Endometrium (tissue), 2 donors: ENCODE measurements around the gene GPR176.

Experiments
- FAIRE-seq: peaks from 2 replicates; lab custom pipeline; 2012; peaks lifted over from hg19 to GRCh38; lab: Jason Lieb, UNC
- donor health status: control.
- donor health status: control.

GPR176 gene, protein sequence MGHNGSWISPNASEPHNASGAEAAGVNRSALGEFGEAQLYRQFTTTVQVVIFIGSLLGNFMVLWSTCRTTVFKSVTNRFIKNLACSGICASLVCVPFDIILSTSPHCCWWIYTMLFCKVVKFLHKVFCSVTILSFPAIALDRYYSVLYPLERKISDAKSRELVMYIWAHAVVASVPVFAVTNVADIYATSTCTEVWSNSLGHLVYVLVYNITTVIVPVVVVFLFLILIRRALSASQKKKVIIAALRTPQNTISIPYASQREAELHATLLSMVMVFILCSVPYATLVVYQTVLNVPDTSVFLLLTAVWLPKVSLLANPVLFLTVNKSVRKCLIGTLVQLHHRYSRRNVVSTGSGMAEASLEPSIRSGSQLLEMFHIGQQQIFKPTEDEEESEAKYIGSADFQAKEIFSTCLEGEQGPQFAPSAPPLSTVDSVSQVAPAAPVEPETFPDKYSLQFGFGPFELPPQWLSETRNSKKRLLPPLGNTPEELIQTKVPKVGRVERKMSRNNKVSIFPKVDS

DNA sequence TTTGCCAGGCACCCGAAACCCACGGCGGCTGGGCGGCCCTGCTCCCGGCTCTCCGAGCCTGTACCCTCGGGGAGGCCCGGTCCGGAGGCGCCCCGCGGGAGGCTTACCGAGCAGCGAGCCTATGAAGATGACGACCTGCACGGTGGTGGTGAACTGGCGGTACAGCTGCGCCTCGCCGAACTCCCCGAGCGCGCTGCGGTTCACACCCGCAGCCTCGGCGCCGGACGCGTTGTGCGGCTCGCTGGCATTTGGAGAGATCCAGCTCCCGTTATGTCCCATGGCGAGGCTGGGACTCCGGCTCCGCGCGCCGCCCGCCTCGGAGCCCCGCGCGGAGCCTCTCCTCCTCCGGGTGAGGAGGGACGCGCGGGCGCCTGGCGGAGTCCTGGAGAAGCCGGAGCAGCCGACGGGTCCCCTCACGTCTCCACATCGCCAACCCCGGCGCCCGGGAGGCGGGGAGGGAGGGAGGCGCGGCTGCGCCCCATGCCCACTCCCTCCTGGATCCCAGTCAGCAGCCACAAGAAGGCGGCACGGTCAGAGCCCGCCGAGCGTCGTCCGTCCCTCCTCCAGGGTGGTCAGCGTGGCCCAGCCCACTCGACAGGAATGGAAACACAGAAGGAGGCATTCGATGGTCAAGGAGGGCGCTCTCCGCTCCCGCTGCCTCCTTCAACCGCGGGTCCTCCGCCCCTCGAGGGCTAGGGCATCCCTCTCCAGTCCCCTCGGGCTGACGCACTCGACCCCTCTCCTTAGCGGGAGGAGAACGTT lies at the start of gene GPR176:
GPR176 (minus strand) TSS at position 519 of the 762 bp plus-strand sequence; CDS start at position 279, 240 bp downstream.
- FAIRE-seq = no peak

DNA sequence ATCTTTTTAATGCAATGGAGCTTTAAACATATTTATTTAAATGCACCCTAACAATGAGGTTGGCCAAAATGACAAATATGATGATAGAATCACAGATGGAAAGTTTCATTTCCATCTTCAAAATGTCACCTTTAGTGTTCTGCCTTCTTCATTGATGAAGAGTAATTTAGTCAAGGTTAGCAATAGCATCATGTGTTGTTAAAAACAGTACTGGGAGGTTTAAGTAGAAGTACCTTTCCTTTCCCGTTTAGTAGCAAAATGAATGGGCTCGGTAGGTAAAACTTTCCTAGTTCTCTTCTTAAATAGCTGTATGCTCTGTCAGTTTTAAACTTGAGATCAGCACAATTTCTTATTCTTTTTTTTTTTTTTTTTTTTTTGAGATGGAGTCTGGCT lies 48.9 kb upstream of the GPR176 start:
- FAIRE-seq = no peak

DNA sequence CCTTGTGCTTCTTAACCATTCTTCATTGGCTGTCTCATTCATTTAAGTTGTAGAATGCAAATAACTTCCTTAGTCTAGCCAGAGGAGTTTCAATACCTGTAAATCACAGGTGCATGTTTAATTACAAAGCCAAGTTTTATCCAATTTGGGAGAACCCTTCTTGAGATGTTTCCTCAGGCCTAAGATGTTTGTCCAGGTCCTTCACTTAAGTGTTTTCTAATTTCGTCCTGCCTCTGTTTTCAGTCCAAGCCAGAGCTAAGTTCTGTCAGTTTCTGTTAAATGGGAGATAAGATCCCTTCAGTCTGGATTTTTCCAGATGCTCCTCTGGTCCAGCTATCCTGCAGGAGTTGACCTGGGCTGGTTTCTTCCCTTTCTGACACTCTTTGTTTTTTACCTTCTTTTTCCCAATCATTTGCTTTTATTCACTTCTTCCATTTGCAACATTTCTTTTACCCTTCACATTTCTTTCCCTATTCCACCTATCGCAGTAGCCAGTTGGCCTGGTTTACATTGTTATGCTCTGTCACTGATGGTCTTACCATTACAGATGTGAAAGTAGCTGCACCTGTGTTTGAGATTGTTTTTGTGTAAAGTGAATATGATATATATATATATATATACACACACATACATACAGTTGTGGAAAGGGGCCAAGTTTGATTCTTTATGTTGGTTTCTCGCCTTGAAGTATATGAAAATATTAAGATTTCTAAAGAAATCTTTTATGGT lies 48.4 kb upstream of the GPR176 start:
- no peak for FAIRE-seq

DNA sequence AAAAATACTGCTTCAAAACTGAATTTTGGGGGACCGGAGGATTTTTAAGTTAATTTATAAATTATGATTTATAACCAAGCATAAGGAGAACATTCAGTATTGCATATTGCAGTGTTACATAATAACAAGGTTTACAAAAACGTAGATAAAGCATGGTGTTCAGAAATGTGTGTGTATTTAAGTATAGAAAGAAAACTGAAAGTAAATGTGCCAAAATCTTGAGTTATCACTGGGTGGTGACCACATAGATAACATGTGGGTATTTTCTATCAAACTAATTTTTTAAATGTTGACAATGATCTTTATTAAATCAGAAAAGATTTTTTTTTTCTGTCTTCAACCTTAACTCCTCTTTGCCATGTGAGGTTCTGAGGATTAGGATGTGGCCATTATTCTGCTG lies 46.5 kb upstream of the GPR176 start:
- FAIRE-seq = no peak

DNA sequence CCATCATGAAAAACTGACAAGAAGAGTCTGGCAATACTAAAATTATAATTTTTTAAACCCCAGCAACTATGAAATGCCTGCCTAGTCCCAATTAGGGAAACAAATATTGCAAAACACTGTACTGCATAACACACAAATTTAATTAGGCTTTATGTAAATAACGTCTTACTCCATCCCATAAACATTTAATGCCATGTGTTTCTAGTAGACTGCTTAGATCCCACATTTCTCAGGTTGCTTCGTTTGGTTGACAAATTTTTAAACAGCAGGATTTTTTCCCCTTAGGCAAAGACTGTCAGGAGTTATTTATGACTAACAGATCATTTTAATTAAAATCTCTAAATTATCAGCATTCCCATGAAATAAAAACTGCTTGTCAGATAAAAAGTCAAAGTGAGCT lies 43.7 kb upstream of the GPR176 start:
- FAIRE-seq = peak; percentile 31

DNA sequence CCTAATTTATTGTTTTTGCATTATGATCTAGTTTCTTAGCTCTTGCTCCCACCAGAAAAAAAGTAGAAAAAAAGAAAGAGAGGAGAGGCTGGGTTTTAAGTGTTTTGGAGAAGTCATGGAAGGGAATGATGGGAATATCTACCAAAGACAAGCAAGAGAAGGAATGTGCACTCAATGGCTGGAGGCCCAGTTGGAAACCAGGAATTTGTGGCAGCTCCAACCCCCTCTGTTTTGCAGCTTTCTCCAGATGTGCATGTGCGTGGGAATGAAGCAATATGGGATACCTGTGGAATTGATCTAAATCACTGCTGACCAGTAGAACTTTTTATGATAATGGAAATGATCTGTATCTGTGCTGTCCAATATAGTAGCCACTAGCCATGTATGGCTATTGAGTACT lies 41.0 kb upstream of the GPR176 start:
- FAIRE-seq = no peak

DNA sequence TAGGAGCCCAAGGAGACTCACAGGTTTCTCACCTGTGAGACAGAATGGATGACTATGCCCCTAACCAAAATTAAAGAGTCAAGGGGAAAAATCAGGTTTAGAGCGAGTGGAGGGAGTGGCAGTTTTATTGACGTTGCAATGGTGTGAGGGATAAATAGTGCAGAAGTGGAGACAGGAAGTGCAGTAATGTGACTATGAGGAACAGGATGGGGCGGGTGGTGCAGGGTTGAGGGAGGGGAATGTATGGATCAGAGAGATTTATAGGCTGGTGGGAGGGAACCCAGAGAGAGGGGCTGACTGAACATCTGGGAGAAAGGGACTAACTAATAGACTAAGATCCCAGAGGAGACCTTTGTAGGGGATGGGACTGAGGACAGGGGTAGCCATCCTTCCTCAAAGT lies 40.3 kb upstream of the GPR176 start:
- no peak for FAIRE-seq

DNA sequence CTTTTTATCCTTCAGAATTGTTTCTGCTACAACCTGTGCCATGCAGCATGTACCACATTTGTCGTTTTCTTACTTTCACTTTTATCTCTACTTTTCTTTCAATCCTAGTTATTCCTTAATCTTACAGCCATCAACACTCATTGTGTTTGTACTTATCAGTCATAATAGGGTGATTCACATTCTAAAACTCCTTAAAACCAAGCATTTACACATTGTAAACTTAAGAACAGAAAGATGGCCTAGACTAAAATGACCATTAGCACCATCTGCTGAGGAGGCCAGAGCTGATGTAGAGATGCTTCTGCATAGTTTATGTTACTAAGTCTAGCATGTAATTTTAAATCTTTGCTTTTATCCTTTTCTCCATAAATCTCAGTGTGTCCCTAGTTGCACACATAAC lies 39.3 kb upstream of the GPR176 start:
- no peak for FAIRE-seq

DNA sequence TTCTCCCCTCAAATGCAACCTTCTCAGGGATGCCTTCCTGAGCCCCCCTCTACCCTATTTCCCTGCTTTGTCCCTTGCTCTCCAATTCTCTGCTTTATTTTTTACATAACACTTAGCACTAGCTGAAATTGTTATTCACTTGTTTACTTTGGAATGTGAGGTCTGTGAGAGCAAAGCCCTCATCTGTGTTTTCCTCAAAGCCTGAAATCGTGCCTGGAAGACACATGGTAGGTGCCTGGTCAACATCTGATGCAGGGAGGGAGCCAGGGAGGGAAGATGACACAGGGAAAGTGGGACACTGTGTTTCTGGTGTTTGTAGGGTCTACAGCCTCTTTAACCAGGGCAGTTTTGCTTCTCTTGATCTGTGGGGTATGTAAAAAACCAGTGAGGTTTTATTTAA lies 37.4 kb upstream of the GPR176 start:
- FAIRE-seq = peak; percentile 57

DNA sequence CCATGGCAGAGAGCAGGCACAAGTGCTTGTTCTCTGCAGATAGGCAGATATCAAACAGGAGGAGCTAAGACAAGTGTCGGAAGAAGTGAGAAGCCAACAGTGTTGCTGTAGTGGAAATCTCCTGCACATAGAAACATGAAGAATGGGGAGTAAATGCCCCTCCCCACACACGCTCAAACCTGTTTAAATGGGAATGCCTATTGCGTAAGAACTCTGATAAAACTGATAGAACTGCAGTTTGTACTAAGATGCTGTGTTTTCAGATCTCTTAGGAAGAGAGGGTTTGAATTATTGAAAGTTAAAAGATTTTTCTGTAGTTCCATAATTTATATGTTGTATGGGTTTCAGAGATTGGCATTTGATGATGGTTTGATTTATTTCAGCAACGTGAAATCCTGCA lies 33.5 kb upstream of the GPR176 start:
- FAIRE-seq = no peak

DNA sequence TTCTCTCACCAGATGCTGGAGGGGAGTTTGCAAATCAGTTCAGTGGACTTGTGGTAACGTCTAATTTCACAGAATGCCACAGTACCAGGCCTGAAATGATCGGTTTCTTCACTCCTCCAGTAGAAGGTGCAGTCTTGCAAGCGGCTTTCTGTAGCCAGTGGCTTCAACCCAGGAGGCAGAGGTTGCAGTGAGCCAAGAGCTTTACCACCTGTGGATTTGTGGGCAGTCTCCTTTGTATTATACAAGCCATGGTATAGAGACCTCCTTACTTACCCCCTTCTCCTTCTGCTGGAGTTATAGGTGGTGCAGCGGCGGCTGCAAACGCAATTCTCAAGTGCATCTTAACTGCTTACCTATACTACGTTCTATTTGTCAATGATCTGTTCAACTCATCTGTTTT lies 31.5 kb upstream of the GPR176 start:
- no peak for FAIRE-seq

DNA sequence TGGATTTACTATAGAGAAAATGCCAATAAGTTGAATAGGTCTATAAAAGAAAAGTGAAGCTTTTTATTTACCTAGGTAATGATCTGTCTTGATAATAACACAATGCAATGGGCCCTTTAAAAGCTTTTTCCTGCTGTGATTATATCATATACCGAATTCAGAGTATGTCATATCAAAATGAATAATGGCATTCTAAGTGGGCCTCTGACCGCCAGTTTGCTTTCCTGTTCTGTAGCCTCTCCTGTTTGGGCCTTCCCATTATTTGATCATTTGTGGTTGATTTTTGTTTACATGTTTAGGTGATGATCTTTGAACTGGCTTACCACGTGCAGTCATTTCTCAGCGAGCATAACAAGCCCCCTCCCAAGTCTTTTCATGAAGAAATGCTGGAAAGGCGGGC lies 28.8 kb upstream of the GPR176 start:
- no peak for FAIRE-seq

DNA sequence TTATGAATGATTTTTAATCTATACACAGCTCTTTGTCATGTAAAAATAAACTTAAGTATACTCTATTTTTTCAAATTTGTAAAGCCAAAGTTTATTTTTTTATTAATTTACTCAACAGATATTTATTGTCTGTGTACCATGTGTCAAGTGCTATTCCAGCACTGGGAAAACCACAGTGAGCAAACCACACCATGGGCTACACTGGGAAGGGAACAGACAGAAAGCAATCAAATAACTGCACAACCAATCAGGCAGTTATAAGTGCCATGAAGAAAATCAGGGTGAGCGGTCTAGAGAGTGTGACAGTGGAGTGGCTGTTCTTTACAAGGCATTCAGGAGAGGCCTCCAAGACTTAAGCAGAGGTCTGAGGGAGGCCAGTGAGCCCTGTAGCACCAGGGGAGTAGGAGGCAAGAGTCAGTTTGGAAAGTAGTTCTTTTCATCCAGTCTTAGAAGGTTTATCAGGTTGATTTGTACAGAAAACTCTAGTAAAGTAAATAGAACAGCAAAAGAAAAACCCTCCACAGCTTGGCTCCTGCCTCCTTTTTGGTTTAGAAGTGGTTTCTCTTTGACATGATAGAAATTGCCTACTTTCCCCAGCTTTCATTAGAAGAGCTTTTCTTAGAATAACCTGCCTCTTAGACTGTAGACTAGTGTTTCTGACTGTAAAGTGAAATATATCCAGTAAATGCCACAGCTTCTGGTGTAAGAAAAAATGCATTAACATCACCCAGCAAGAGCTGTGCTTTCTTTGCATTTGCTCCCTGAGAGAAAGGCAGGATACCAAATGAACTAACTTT lies 27.5 kb upstream of the GPR176 start:
- FAIRE-seq = no peak

DNA sequence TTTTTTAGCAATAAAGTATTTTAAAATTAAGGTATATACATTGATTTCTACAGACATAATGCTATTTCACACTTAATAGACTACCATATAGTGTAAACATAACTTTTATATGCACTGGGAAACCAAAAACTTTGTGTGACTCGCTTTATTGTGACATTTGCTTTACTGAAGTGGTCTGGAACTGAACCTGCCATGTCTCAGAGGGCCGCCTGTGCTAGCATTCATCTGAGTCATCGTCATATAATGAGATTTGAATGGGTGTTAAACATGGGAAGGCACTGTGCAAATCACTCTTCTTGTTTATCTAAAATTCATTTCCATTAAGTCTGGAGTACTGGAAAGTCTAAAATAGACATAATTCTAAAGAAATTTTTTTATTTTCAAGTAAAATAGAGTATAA lies 26.8 kb upstream of the GPR176 start:
- FAIRE-seq = no peak

DNA sequence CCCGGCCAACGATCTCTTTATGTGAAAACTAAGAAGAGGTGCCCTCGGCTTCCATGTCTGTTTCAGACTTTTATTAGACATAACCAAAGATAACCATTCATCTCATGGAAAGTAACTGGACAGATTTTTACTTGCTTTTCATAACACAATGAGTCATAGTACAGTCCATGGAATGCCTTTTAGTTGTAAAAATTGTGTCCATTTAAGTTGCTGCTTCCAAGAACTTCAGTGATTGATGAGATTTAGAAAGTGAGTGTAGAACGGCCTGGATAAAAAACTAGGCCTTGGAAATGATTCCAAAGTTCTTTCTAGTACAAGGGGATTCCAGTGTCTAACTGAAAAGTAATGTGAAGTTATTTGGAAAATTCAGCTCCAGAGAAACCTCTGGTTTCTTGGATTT lies 24.7 kb upstream of the GPR176 start:
- FAIRE-seq = no peak

DNA sequence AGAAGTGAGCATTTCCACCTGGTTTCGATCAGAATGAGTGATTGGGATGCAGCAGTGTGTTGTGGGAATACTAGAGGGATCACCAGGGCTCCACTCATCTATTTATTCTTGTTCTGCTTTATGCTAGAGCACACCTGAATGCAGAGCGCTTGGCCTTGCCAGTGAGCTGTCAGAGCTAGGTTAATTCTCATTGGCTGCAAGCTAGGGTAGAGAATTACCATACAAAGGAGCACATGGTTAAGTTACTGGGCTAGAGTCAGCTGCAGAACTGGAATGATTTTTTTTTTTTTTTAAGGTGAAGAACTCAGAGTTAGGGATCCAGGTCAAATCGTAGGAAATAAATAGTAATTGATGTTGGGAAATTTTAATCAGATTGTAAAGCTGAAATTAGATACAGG lies 22.7 kb upstream of the GPR176 start:
- FAIRE-seq = no peak

DNA sequence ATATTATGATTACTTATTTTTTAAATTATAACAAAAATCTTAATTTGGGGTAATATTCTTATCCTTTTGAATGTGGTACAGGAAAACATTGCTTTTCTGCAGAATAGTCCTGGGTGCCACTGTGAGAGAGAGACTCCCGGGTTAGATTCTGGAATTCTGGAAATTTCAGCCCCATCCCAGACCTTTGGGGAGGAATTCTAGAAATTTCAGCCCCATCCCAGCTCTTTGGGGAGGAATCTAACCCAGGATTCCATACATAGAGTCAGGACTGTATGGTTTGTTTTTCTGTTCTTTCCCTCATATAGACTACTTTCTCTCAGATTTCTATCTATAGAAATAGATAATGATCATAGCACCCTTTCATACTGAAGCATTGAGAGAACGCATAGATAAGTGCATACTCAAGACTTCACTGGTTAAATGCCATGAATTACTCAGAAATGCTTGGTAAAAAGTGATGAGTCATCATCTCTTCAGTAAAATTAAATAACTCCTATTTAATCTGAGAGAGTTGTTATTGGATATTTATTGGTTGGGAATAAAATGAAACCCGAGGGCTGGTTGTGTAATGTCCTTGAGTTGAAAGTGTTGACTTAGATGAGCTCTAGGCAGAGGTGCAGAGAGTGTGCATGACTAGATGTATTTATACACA lies 22.2 kb upstream of the GPR176 start:
- no peak for FAIRE-seq

DNA sequence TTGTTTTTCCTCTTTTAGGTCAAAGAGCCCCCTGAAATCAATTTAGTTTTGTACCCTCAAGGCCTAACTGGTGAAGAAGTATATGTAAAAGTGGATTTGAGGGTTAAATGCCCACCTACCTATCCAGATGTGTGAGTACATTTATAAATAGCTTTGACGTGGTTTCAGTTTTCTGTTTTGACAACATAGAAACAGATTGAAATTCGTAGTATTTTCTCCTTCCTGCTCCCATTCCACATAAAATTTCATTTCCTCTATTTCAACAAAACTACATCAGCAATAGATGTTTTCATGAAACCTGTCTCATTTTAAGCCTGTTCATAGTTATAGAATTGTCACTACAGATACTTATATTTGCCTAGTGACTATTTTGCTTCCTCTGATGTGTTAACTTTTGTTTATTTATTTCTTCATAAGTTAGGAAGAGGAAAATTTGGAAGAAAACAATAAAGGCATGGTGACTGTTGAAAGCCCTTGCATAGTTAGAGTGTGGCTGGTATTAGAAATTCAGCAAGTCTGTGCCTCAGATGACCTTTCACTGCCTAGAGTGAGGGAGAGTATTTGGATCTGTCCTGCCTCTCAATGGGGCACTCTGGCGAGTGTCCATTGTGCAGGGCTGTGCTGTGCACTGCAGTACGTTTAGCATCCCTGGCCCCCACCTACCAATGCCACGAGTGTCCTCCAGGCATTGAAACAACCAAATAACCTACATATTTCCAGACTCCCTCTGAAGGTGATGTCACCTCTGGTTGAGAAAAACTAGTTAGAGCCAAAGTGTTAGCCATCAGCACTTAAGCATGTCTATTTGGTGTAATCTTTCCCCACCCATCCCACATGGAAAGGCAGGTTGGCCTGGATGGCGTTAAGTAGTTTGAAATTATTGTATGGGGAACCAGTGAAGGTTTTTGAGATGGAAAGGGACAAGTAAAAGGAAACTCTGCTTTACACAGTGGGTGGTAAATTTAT lies 19.7 kb upstream of the GPR176 start:
- FAIRE-seq = no peak

DNA sequence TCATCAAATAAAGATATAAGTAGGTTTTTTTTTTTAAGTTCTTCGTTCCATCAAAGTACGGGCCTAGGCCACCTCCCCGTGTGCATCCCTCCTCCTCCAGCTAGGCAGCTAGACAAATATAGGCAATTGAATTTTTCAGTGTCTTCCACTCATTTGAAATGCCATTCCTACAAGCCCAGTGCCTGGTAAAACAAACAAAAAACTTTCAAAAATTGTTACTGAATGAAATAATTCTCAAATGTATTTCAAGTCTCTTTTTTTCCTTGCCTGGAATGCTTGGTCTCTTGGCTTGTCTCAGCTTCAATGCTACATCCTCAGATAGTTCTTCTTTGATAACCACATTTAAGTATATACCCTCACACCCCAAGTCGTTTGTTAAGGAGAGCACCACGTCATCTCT lies 17.6 kb upstream of the GPR176 start:
- no peak for FAIRE-seq

DNA sequence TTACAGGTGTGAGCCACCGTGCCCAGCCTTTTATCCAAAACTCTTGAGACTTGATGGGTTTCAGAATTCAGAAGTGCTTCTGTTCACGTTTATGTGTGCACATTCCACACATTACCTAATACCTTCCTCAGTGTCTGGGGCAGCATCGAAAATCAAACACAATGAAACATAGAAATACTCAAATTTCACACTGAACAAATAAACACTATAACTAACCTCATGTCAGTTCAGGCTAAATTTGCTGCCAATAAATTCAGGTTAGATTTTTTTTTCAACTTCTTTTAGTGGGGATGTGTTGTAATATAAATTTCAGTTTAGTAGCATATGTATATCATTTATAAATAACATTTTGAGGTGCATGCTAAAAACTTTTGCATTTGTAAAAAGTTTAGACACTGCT lies 16.6 kb upstream of the GPR176 start:
- no peak for FAIRE-seq
